Nephron progenitor cell (in vitro differentiated cells): ENCODE results near the gene TMEM258.

Source experiments
- DNase-seq: peaks from one replicate; pipeline ENCODE4 v3.0.0; 2021
- H3K27ac Mint-ChIP-seq: 2 replicates; pipeline ENCODE4 v1.8.0; 2021; ENCODE audit warnings: mild to moderate bottlenecking, moderate library complexity, mixed read lengths
- H3K27me3 Mint-ChIP-seq: 2 replicates; pipeline ENCODE4 v1.8.0; 2021; ENCODE audit warnings: mild to moderate bottlenecking, low read depth, mixed read lengths; ENCODE audit not compliant: poor library complexity
- H3K36me3 Mint-ChIP-seq: 2 replicates; pipeline ENCODE4 v1.8.0; 2021; ENCODE audit warnings: low read depth, mixed read lengths
- H3K4me1 Mint-ChIP-seq: 2 replicates; pipeline ENCODE4 v1.8.0; 2021; ENCODE audit warnings: mixed read lengths
- H3K4me3 Mint-ChIP-seq: 2 replicates; pipeline ENCODE4 v1.8.0; 2021; ENCODE audit warnings: mild to moderate bottlenecking, moderate library complexity, mixed read lengths
- H3K9me3 Mint-ChIP-seq: 2 replicates; pipeline ENCODE4 v1.8.0; 2021; ENCODE audit warnings: mild to moderate bottlenecking, moderate library complexity, mixed read lengths
- CTCF ChIP-seq: fragments of 200-600 bp; sonication (generic); IDR thresholded peaks from 2 replicates; pipeline ENCODE4 v1.5.0; 2021; ENCODE audit warnings: antibody characterized with exemption

TMEM258 gene

GRCh38 chr11:61747192-61747966 lies 45.0 kb downstream of the TMEM258 start:
- no peaks in the 10 kb centered on the region for H3K36me3 Mint-ChIP-seq
- H3K27me3 Mint-ChIP-seq = peaks cover 16% of the 10 kb centered on the region
- TF ChIP-seq CTCF = peak; percentile 88
- no peak overlapping the region for H3K4me3 Mint-ChIP-seq
- peaks cover 45% of the 10 kb centered on the region for H3K4me1 Mint-ChIP-seq
- peak; percentile 90 for DNase-seq
- H3K27ac Mint-ChIP-seq = no peak overlapping the region
- no peaks in the 10 kb centered on the region for H3K9me3 Mint-ChIP-seq

GRCh38 chr11:61746442-61747191 lies 45.8 kb downstream of the TMEM258 start:
- H3K4me1 Mint-ChIP-seq = peaks cover 45% of the 10 kb centered on the region
- no peak overlapping the region for H3K27ac Mint-ChIP-seq
- H3K4me3 Mint-ChIP-seq = no peak overlapping the region
- no peak for TF ChIP-seq CTCF
- DNase-seq = no peak
- H3K36me3 Mint-ChIP-seq = peaks cover 7% of the 10 kb centered on the region
- H3K27me3 Mint-ChIP-seq = peaks cover 10% of the 10 kb centered on the region
- no peaks in the 10 kb centered on the region for H3K9me3 Mint-ChIP-seq

GRCh38 chr11:61745781-61746441 lies 46.5 kb downstream of the TMEM258 start:
- Mint-ChIP-seq H3K27ac (peak overlapping the region; percentile 83), H3K27me3 (peaks cover 5% of the 10 kb centered on the region), H3K4me3 (no peak overlapping the region), H3K9me3 (no peaks in the 10 kb centered on the region), H3K36me3 (peaks cover 7% of the 10 kb centered on the region), H3K4me1 (peaks cover 39% of the 10 kb centered on the region)
- no peak for TF ChIP-seq CTCF
- peak; percentile 41 for DNase-seq

- Mint-ChIP-seq H3K36me3 (peaks cover 7% of the 10 kb centered on the region), H3K4me1 (peaks cover 29% of the 10 kb centered on the region), H3K9me3 (no peaks in the 10 kb centered on the region), H3K27ac (no peak overlapping the region), H3K4me3 (no peak overlapping the region), H3K27me3 (peaks cover 3% of the 10 kb centered on the region)
- DNase-seq = no peak
- no peak for TF ChIP-seq CTCF
Measured at GRCh38 chr11:61744609-61745156, 47.7 kb downstream of the TMEM258 start.

GRCh38 chr11:61744181-61744580 lies 48.2 kb downstream of the TMEM258 start:
- no peak for TF ChIP-seq CTCF

More at GRCh38 chr11:61744181-61744580, 48.2 kb downstream of the TMEM258 start:
- no peak overlapping the region for H3K27ac Mint-ChIP-seq
- peaks cover 3% of the 10 kb centered on the region for H3K27me3 Mint-ChIP-seq
- peaks cover 24% of the 10 kb centered on the region for H3K4me1 Mint-ChIP-seq
- no peak for DNase-seq
- H3K4me3 Mint-ChIP-seq = no peak overlapping the region
- no peaks in the 10 kb centered on the region for H3K9me3 Mint-ChIP-seq
- H3K36me3 Mint-ChIP-seq = peaks cover 7% of the 10 kb centered on the region
